Right renal pelvis (tissue), 4 donors: Measurements from ENCODE around the gene FHAD1. TPM values are rescaled to one million over a fixed set of nuclear protein-coding genes. Genes with fewer than 3 reads are reported as not detected.

Experiments
- polyA plus RNA-seq, 4 donors: library from polyadenylated mRNA; unstranded; fragments of 120-200 nt; gene quantifications; one replicate each; pipeline ENCODE4 v1.2.1, GENCODE V29; 2013; ENCODE audit not compliant: insufficient read length in 4 of 4

Gene FHAD1
- polyA plus RNA-seq, 4 donors = 2.8 to 3.9 (median 3.3) TPM

Other genes starting within 250 kb of the FHAD1 start
- gene TMEM51, start 93.5 kb upstream of the FHAD1 start, polyA plus RNA-seq = 10 to 100 TPM; 18.4 to 23.8 (median 19.6) TPM
- gene EFHD2, start 162.7 kb downstream of the FHAD1 start, polyA plus RNA-seq = 10 to 100 TPM; 11.9 to 18.6 (median 13.2) TPM
- gene CTRC, start 191.2 kb downstream of the FHAD1 start, polyA plus RNA-seq = under 1 TPM in 3 of 4 donors, not detected in 1; 0.07 to 0.17 (median 0.10) TPM
- under 1 TPM in 1 of 4 donors, not detected in 3; 0.09 TPM for gene CELA2A, start 209.5 kb downstream of the FHAD1 start, polyA plus RNA-seq
- under 1 TPM; 0.21 to 0.76 (median 0.41) TPM for gene CELA2B, start 228.9 kb downstream of the FHAD1 start, polyA plus RNA-seq